Peyer's patch (tissue), 4 donors: ENCODE results near the gene SETD2.

Experiments
- POLR2A ChIP-seq, 2 donors: fragments of 450-650 bp; IDR thresholded peaks; one replicate each; pipeline ENCODE4 v1.5.1; 2017; ENCODE audit warnings: antibody characterized with exemption in 2 of 2, mild to moderate bottlenecking in 2 of 2, moderate library complexity in 2 of 2
- TF ChIP-seq, protein P1 (sequence below), 6 experiments: fragments of 450-650 bp in 4 of 6; fragments of 200-600 bp in 2 of 6; sonication (generic) in 1 of 6; IDR thresholded peaks; one replicate each; pipeline ENCODE4 v1.5.1; 2017 to 2019; ENCODE audit warnings: antibody characterized with exemption in 6 of 6, mild to moderate bottlenecking in 3 of 6, moderate library complexity in 1 of 6

GRCh38 chr3:47117807-47118364 lies 46.0 kb downstream of the SETD2 start:
- TF ChIP-seq POLR2A (IDR thresholded peaks at IDR 0.05) = no peak
- TF ChIP-seq, protein P1, sequence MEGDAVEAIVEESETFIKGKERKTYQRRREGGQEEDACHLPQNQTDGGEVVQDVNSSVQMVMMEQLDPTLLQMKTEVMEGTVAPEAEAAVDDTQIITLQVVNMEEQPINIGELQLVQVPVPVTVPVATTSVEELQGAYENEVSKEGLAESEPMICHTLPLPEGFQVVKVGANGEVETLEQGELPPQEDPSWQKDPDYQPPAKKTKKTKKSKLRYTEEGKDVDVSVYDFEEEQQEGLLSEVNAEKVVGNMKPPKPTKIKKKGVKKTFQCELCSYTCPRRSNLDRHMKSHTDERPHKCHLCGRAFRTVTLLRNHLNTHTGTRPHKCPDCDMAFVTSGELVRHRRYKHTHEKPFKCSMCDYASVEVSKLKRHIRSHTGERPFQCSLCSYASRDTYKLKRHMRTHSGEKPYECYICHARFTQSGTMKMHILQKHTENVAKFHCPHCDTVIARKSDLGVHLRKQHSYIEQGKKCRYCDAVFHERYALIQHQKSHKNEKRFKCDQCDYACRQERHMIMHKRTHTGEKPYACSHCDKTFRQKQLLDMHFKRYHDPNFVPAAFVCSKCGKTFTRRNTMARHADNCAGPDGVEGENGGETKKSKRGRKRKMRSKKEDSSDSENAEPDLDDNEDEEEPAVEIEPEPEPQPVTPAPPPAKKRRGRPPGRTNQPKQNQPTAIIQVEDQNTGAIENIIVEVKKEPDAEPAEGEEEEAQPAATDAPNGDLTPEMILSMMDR (IDR thresholded peaks at IDR 0.05) = no peak
